ENCODE measurements around the gene EXOSC6.
"Not testable (repeated sequence)": the region's sequence is repeated elsewhere in the genome, so short reads cannot be mapped to it uniquely, and the experiment has no call there.

GRCh38 chr16:70197611-70198010, 54.1 kb downstream of the EXOSC6 start:
- TF ChIP-seq CTCF (IDR thresholded peaks at IDR 0.05); SMC3 (IDR thresholded peaks at IDR 0.05; ENCODE audit: low read depth, low read length); EP300 (IDR thresholded peaks at IDR 0.05; ENCODE audit: borderline replicate concordance in 1 of 2, low read depth in 1 of 2, low read length in 1 of 2); MEF2A (IDR thresholded peaks at IDR 0.05; ENCODE audit: borderline replicate concordance, low read depth); YY1 (IDR thresholded peaks at IDR 0.05; ENCODE audit: low read depth); POLR2AphosphoS5 (IDR thresholded peaks at IDR 0.05; ENCODE audit: low read depth, low read length); MXI1 (IDR thresholded peaks at IDR 0.05; ENCODE audit: low read depth, low read length): not testable (repeated sequence)

Measured in SK-N-SH (cell line).